Activated T-cell treated with anti-CD3 and anti-CD28 coated beads, Interleukin-2, amount 50 U/mL, for 4 hours (primary cell): ENCODE results near the gene ZSWIM6. TPM values are rescaled to one million over a fixed set of nuclear protein-coding genes. Genes with fewer than 3 reads are reported as not detected.
A peak's percentile ranks its signal among the peaks of the same experiment; 100 is the strongest.

ENCODE experiments used
- ATAC-seq, 2 donors: fragments of 200-7000 bp; cut with Tn5 transposase; one replicate each; pipeline ENCODE4 v1.10.0; 2021
- DNase-seq: peaks from one replicate; pipeline ENCODE4 v3.0.0-alpha.2; 2020
- H3K27me3 Mint-ChIP-seq: one replicate; pipeline ENCODE4 v1.8.0; 2021; ENCODE audit warnings: low read depth, mixed read lengths
- H3K36me3 Mint-ChIP-seq: one replicate; pipeline ENCODE4 v1.8.0; 2022; ENCODE audit warnings: mixed read lengths; ENCODE audit not compliant: insufficient read depth
- H3K4me1 Mint-ChIP-seq: one replicate; pipeline ENCODE4 v1.8.0; 2021; ENCODE audit warnings: low read depth, mixed read lengths
- H3K4me3 Mint-ChIP-seq: one replicate; pipeline ENCODE4 v1.8.0; 2021; ENCODE audit warnings: mild to moderate bottlenecking, moderate library complexity, mixed read lengths
- H3K9me3 Mint-ChIP-seq: one replicate; pipeline ENCODE4 v1.8.0; 2021; ENCODE audit warnings: mixed read lengths
- total RNA-seq, 3 donors: library from RNA; stranded (reverse); gene quantifications; one replicate each; pipeline ENCODE4 v1.2.1, GENCODE V29; 2021

ZSWIM6 gene
- 1 to 10 TPM; 5.4 to 6.9 (median 5.8) TPM for total RNA-seq

- Mint-ChIP-seq H3K36me3 (peaks cover 3% of the 10 kb centered on the region), H3K4me3 (peak within 1 kb of the TSS; percentile 92), H3K4me1 (peaks cover 45% of the 10 kb centered on the region), H3K27me3 (peaks cover 18% of the 10 kb centered on the region), H3K9me3 (no peaks in the 10 kb centered on the region)
- peak; percentile 87 to 88 for ATAC-seq
- peak; percentile 99 for DNase-seq
Measured at GRCh38 chr5:61331407-61332357, at the start of gene ZSWIM6. ZSWIM6 (plus strand) TSS chr5:61332258; CDS start chr5:61332273, 15 bp downstream.

- H3K36me3 Mint-ChIP-seq = no peaks in the 10 kb centered on the region
- H3K27me3 Mint-ChIP-seq = no peaks in the 10 kb centered on the region
- no peak for DNase-seq
- no peak overlapping the region for H3K4me3 Mint-ChIP-seq
- peaks cover 12% of the 10 kb centered on the region for H3K4me1 Mint-ChIP-seq
- no peaks in the 10 kb centered on the region for H3K9me3 Mint-ChIP-seq
- no peak for ATAC-seq
Measured at GRCh38 chr5:61283471-61283870, 48.6 kb upstream of the ZSWIM6 start.

GRCh38 chr5:61285531-61285930, 46.5 kb upstream of the ZSWIM6 start:
- no peaks in the 10 kb centered on the region for H3K36me3 Mint-ChIP-seq
- H3K4me1 Mint-ChIP-seq = peaks cover 6% of the 10 kb centered on the region
- no peaks in the 10 kb centered on the region for H3K27me3 Mint-ChIP-seq
- DNase-seq (no peak), ATAC-seq (no peak)
- H3K9me3 Mint-ChIP-seq = no peaks in the 10 kb centered on the region
- H3K4me3 Mint-ChIP-seq = no peak overlapping the region

- Mint-ChIP-seq H3K27me3 (no peaks in the 10 kb centered on the region), H3K4me3 (no peak overlapping the region), H3K4me1 (no peaks in the 10 kb centered on the region), H3K9me3 (no peaks in the 10 kb centered on the region), H3K36me3 (no peaks in the 10 kb centered on the region)
- ATAC-seq (no peak), DNase-seq (no peak)
Measured at GRCh38 chr5:61286446-61287132, 45.5 kb upstream of the ZSWIM6 start.

GRCh38 chr5:61287474-61287873, 44.6 kb upstream of the ZSWIM6 start:
- no peaks in the 10 kb centered on the region for H3K9me3 Mint-ChIP-seq
- DNase-seq (no peak), ATAC-seq (no peak)
- no peaks in the 10 kb centered on the region for H3K27me3 Mint-ChIP-seq
- no peaks in the 10 kb centered on the region for H3K36me3 Mint-ChIP-seq
- no peak overlapping the region for H3K4me3 Mint-ChIP-seq
- no peaks in the 10 kb centered on the region for H3K4me1 Mint-ChIP-seq

- H3K9me3 Mint-ChIP-seq = no peaks in the 10 kb centered on the region
- no peaks in the 10 kb centered on the region for H3K27me3 Mint-ChIP-seq
- no peak for DNase-seq
- H3K4me1 Mint-ChIP-seq = no peaks in the 10 kb centered on the region
- H3K4me3 Mint-ChIP-seq = no peak overlapping the region
- ATAC-seq = no peak
- no peaks in the 10 kb centered on the region for H3K36me3 Mint-ChIP-seq
Measured at GRCh38 chr5:61289241-61289640, 42.8 kb upstream of the ZSWIM6 start.

- no peaks in the 10 kb centered on the region for H3K4me1 Mint-ChIP-seq
- no peaks in the 10 kb centered on the region for H3K36me3 Mint-ChIP-seq
- ATAC-seq (no peak), DNase-seq (no peak)
- H3K4me3 Mint-ChIP-seq = no peak overlapping the region
- no peaks in the 10 kb centered on the region for H3K27me3 Mint-ChIP-seq
- H3K9me3 Mint-ChIP-seq = no peaks in the 10 kb centered on the region
Measured at GRCh38 chr5:61289669-61290306, 42.3 kb upstream of the ZSWIM6 start.

GRCh38 chr5:61290791-61291210, 41.3 kb upstream of the ZSWIM6 start:
- H3K4me1 Mint-ChIP-seq = no peaks in the 10 kb centered on the region
- H3K9me3 Mint-ChIP-seq = no peaks in the 10 kb centered on the region
- ATAC-seq = no peak
- no peaks in the 10 kb centered on the region for H3K36me3 Mint-ChIP-seq
- DNase-seq = no peak
- no peaks in the 10 kb centered on the region for H3K27me3 Mint-ChIP-seq
- no peak overlapping the region for H3K4me3 Mint-ChIP-seq

- ATAC-seq = no peak
Measured at GRCh38 chr5:61292062-61292657, 39.9 kb upstream of the ZSWIM6 start.

GRCh38 chr5:61293071-61293470, 39.0 kb upstream of the ZSWIM6 start:
- H3K36me3 Mint-ChIP-seq = no peaks in the 10 kb centered on the region
- H3K27me3 Mint-ChIP-seq = no peaks in the 10 kb centered on the region
- H3K9me3 Mint-ChIP-seq = no peaks in the 10 kb centered on the region
- ATAC-seq = no peak
- no peak overlapping the region for H3K4me3 Mint-ChIP-seq
- DNase-seq = no peak
- no peaks in the 10 kb centered on the region for H3K4me1 Mint-ChIP-seq

More at GRCh38 chr5:61292062-61292657, 39.9 kb upstream of the ZSWIM6 start:
- Mint-ChIP-seq H3K9me3 (no peaks in the 10 kb centered on the region), H3K4me1 (no peaks in the 10 kb centered on the region), H3K36me3 (no peaks in the 10 kb centered on the region), H3K4me3 (no peak overlapping the region), H3K27me3 (no peaks in the 10 kb centered on the region)
- DNase-seq = no peak

- Mint-ChIP-seq H3K27me3 (no peaks in the 10 kb centered on the region), H3K9me3 (no peaks in the 10 kb centered on the region), H3K4me1 (no peaks in the 10 kb centered on the region)
Measured at GRCh38 chr5:61293873-61294272, 38.2 kb upstream of the ZSWIM6 start.

GRCh38 chr5:61295365-61295764, 36.7 kb upstream of the ZSWIM6 start:
- no peak for ATAC-seq
- no peak for DNase-seq
- Mint-ChIP-seq H3K9me3 (no peaks in the 10 kb centered on the region), H3K4me3 (no peak overlapping the region), H3K4me1 (no peaks in the 10 kb centered on the region), H3K36me3 (no peaks in the 10 kb centered on the region), H3K27me3 (no peaks in the 10 kb centered on the region)

More at GRCh38 chr5:61293873-61294272, 38.2 kb upstream of the ZSWIM6 start:
- no peak for DNase-seq
- H3K36me3 Mint-ChIP-seq = no peaks in the 10 kb centered on the region
- no peak overlapping the region for H3K4me3 Mint-ChIP-seq
- ATAC-seq = no peak

GRCh38 chr5:61298066-61298465, 34.0 kb upstream of the ZSWIM6 start:
- no peak overlapping the region for H3K4me3 Mint-ChIP-seq
- no peaks in the 10 kb centered on the region for H3K4me1 Mint-ChIP-seq
- H3K27me3 Mint-ChIP-seq = no peaks in the 10 kb centered on the region
- no peak for DNase-seq
- no peaks in the 10 kb centered on the region for H3K9me3 Mint-ChIP-seq
- no peaks in the 10 kb centered on the region for H3K36me3 Mint-ChIP-seq
- ATAC-seq = no peak

- DNase-seq (no peak), ATAC-seq (no peak)
- H3K27me3 Mint-ChIP-seq = no peaks in the 10 kb centered on the region
- H3K9me3 Mint-ChIP-seq = no peaks in the 10 kb centered on the region
- no peaks in the 10 kb centered on the region for H3K4me1 Mint-ChIP-seq
- H3K4me3 Mint-ChIP-seq = no peak overlapping the region
- H3K36me3 Mint-ChIP-seq = no peaks in the 10 kb centered on the region
Measured at GRCh38 chr5:61298580-61298979, 33.5 kb upstream of the ZSWIM6 start.
